ENCODE results near the gene NPEPL1. TPM values are rescaled to one million over a fixed set of nuclear protein-coding genes. Genes with fewer than 3 reads are reported as not detected.

NPEPL1 gene
- total RNA-seq, 2 donors from 2014 or later: 31.4 to 38.2 TPM

- 81 to 82% methylated on average over 5 of the region's 5 CpGs for WGBS, 2 donors
- H3K4me1 ChIP-seq: no peaks in the 10 kb centered on the region
- intact Hi-C loops (cut with DNase I): no loop called here
- no peak for DNase-seq
- no peak overlapping the region for H3K4me3 ChIP-seq
- no peak overlapping the region for H3K27ac ChIP-seq
- ATAC-seq: no peak
- H3K9me3 ChIP-seq: no peaks in the 10 kb centered on the region
- H3K27me3 ChIP-seq: no peaks in the 10 kb centered on the region
- peaks cover 16 to 28% of the 10 kb centered on the region in 2 donors for H3K36me3 ChIP-seq (replicated peaks in 1 of 2; ENCODE audit: insufficient read depth in 1 of 2, low read depth in 2 of 2)
- TF ChIP-seq POLR2A (IDR thresholded peaks at IDR 0.05): no peak
- no peak for TF ChIP-seq CTCF (IDR thresholded peaks at IDR 0.05)
Measured at GRCh38 chr20:58677079-58677604, 15.5 kb upstream of the NPEPL1 start.

GRCh38 chr20:58677808-58678207 lies 14.8 kb upstream of the NPEPL1 start:
- DNase-seq: no peak
- Histone ChIP-seq H3K27me3 (no peaks in the 10 kb centered on the region), H3K27ac (no peak overlapping the region), H3K36me3 (replicated peaks in 1 of 2; ENCODE audit: insufficient read depth in 1 of 2, low read depth in 2 of 2) (peaks cover 16 to 28% of the 10 kb centered on the region in 2 donors), H3K9me3 (no peaks in the 10 kb centered on the region), H3K4me3 (no peak overlapping the region), H3K4me1 (no peaks in the 10 kb centered on the region)
- TF ChIP-seq POLR2A (IDR thresholded peaks at IDR 0.05) (no peak), CTCF (IDR thresholded peaks at IDR 0.05) (no peak)
- 86 to 90% methylated on average over 5 of the region's 5 CpGs for WGBS, 2 donors
- intact Hi-C loops (cut with DNase I): no loop called here
- ATAC-seq: no peak

- H3K4me1 ChIP-seq: no peaks in the 10 kb centered on the region
- ATAC-seq: no peak
- 85 to 91% methylated on average over 8 of the region's 8 CpGs for WGBS, 2 donors
- no peaks in the 10 kb centered on the region for H3K27me3 ChIP-seq
- intact Hi-C loops (cut with DNase I): no loop called here
- TF ChIP-seq CTCF (IDR thresholded peaks at IDR 0.05) (no peak), POLR2A (IDR thresholded peaks at IDR 0.05) (no peak)
- DNase-seq: no peak
- H3K9me3 ChIP-seq: no peaks in the 10 kb centered on the region
- H3K36me3 ChIP-seq (replicated peaks in 1 of 2; ENCODE audit: insufficient read depth in 1 of 2, low read depth in 2 of 2): peaks cover 16 to 21% of the 10 kb centered on the region in 2 donors
- H3K4me3 ChIP-seq: no peak overlapping the region
- H3K27ac ChIP-seq: no peak overlapping the region
Measured at GRCh38 chr20:58678806-58679205, 13.8 kb upstream of the NPEPL1 start.

DNA sequence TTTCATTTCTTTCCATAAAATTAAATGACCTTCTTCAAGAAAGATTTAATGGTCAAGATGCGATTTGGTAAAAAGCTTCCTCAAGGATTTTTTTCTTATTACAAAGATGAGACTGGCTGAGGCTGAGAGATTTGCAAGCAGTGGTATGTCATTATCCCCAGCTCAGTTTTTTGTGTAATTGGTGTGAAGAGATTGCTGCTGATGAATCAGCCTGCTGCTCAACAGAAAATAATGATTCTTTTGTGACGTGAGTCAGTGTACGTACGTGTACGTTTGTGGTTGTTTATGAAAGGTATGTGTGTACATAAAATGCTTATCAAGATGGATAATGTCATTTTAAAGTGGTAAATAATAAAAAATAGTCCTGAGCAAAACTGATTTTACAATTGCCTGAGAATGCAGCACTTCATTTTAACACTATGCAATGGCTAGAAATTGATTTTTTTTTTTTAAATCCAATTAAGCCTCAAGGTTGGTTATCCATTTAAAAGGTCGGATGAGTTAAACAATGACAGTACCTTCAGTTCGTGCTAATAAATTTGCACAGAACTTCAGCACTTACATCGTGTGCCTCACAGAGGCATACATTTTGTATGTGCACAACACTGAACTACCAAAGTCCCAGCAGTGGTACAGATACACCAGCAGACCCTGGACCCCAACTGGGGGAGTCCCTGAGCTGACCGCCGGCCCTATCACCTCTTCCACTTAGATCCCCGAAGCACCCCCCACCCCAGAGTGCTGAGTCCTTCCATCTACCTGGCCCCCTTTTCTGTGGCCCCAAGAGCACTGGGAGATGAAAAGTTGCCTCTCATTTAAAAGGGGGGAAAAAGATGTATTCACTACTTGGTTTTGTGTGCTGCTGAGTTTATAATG lies 9.7 kb upstream of the NPEPL1 start:
- Histone ChIP-seq H3K36me3 (replicated peaks in 1 of 2; ENCODE audit: insufficient read depth in 1 of 2, low read depth in 2 of 2) (peaks cover 0 to 2% of the 10 kb centered on the region in 2 donors), H3K27ac (peak overlapping the region in 2 of 4 donors; percentile 35 to 74), H3K27me3 (no peaks in the 10 kb centered on the region), H3K9me3 (no peaks in the 10 kb centered on the region), H3K4me1 (no peaks in the 10 kb centered on the region), H3K4me3 (no peak overlapping the region)
- ATAC-seq: no peak
- WGBS, 2 donors: 61 to 67% methylated on average over 11 of the region's 11 CpGs
- TF ChIP-seq POLR2A (IDR thresholded peaks at IDR 0.05): no peak
- TF ChIP-seq CTCF (IDR thresholded peaks at IDR 0.05): no peak
- DNase-seq: no peak
- intact Hi-C loops (cut with DNase I): no loop called here
